Medulla oblongata (tissue), 1 donor: Measurements from ENCODE around the gene GRID1.

ENCODE experiments used
- DNase-seq: peaks from one replicate; pipeline ENCODE4 v3.0.0-alpha.2; 2015; ENCODE audit errors: extremely low spot score

GRID1 gene

GRCh38 chr10:86063341-86063740 lies 303.3 kb downstream of the GRID1 start:
- no peak for DNase-seq

- DNase-seq = no peak
These were observed 303.9 kb downstream of the GRID1 start for GRCh38 chr10:86062647-86063145.

DNA sequence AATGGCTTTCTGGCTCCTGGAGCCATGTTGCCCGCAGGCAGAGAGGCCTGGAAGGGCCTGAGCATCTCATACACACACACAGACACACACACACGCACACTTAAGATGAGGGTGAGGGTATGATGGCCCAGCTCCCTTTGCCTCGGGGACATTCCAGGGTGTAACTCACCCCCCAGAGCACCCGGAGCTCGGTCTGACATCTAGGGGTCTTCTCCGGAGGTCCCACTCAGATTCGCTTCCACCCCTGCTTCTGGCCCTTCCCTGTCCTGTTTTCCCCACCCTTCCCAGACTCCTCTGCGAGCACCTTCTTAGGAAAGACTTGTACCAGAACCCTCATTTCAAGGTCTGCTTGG lies 304.4 kb downstream of the GRID1 start:
- no peak for DNase-seq

GRCh38 chr10:86061278-86062197 lies 305.1 kb downstream of the GRID1 start:
- DNase-seq = no peak

DNA sequence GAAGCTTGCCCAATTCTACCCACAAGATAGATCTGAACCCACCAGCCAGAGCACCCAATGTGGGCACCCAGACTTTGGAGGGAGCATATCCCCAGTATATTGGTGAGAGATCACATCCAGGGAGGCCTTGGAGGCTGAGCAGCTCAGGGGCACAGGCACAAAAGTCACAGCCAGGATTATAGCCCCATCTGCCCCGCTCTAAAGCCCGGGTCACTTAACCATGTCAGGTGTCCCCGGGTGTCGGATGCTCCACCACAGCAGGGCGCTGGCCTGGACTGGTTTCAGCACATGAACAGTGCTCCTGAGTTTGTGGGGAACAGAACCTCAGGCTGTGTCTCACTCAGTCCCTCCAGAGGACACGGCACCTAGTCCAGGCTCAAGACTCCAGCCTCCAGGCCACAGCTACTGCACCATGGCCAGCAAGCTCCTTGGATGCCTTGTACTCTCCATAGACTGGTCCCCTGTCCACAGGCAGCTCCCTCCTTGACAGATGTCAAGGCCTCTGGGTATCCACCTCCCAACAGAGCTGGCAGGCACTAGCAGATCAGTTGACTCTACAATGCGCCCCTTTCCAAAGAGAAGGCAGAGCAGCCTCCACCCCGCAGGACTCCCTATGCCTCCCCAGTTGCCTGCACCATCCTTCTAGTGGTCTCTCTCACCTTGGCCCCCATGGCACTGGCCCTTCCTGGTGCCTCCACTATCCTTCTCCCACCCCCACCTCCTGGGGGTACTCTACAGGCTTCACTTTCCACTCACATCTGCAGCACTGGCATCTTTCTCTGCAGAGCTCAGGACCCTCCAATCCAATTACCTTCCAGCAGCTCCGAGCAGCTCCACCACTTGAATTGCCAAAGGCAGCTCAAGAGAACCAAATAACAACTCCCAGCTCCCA lies 306.0 kb downstream of the GRID1 start:
- no peak for DNase-seq

GRCh38 chr10:86059892-86060291 lies 306.7 kb downstream of the GRID1 start:
- no peak for DNase-seq

DNA sequence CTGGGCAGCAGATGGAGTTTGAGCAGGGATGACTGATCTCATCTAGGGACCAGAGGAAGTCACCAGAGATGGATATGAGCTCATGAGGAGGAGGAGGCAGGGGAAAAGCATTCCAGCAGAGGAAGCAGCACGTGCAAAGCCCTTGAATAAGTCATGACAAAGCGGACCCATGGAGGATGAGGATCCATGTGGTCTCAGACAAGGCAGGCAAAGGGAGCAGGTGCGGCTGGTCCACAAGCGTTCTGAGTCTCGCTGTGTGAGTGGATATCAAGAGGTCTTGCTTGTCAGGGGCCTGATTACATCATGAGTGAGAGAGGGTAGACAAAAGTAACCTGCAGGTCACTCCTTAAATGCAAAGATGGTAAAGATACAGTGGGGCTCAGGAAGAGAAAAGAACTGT lies 307.6 kb downstream of the GRID1 start:
- no peak for DNase-seq

- no peak for DNase-seq
These were observed 308.9 kb downstream of the GRID1 start for GRCh38 chr10:86057708-86058107.

GRCh38 chr10:86056672-86057071 lies 309.9 kb downstream of the GRID1 start:
- DNase-seq = no peak

DNA sequence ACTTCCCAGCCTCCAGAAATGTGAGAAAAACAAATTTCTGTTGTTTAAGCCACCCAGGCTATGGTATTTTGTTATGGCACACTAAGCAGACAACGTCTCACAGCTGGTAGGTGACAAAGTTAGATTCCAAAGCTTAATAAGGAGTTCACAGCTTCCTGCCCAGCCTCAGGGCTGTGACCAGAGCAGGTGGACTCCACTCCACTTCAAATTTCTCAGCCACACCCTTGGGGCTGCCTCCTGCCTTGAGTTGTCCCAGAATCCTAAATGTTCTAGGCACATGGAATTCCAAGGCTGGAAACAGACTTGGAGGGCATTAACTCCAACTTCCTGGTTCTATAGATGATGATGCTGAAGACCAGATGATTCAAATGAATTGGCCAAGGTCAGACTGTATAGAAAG lies 310.7 kb downstream of the GRID1 start:
- no peak for DNase-seq

GRCh38 chr10:86053675-86054074 lies 312.9 kb downstream of the GRID1 start:
- DNase-seq = no peak

DNA sequence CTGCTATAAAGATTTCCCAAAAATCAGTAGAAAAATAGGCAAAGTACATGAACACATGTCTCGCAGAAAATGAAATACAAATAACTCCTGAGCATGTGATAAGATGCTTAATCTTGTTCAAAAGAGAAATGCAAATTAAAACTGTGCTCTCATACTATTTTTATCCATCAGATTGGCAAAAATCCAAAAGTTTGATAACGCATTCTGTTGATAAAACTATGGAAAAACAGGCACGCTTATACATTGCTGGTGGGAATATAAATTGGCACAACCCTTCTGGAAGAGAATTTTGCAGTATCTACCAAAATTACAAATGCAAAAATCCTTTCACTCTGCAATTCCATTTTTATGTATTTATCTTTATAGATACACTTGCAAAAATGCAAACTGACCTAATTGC lies 315.0 kb downstream of the GRID1 start:
- DNase-seq = no peak

- DNase-seq = no peak
These were observed 317.2 kb downstream of the GRID1 start for GRCh38 chr10:86049442-86049841.

GRCh38 chr10:86048973-86049372 lies 317.6 kb downstream of the GRID1 start:
- DNase-seq = no peak

DNA sequence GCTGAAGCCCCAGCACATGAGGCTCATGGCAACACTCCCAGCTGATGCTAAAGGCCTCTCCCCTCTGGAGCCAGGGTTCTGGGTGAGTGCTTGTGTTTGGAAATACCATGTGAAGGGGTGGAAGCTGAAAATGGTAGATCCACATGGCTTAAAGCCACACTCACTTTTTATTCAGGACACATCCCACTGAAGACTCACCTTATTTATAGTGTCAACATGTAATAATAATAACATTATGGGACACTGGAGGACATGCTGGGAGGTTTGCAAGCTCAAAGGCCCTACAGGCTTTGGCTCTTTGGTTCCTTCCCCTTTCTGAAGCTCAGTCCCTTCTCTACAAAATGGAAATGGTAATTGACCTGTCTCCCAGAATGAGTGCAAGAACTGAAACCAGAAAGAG lies 318.0 kb downstream of the GRID1 start:
- DNase-seq = no peak

- DNase-seq = no peak
These were observed 319.0 kb downstream of the GRID1 start for GRCh38 chr10:86047588-86047987.

DNA sequence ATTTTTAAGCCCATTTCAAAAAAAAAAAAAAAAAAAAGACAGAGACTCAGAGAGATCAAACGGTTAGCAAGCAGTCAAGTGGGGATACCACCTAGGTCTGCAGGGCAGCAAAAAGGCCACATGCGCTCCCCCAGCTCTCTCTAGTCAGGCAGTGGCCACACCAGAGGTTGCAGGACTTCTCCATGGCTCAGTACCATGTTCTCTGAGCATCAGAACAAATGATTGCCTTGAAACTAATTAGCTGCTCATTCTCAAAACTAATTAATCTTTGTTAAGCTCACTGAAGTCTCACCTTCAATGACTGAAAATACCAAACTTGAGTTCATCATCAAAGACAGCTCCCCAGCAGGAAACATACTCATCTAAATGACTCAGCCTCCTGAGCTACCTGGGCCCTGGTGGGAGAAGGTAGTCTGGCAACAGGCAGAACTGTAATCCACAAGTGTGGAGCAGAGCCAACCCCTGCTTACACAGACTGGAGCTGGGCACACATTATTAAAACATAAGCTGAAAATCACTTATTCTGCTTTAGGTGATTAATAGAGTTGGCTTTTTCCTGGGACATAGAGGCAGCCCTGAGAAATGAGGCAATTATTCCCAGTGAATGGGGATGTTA lies 319.6 kb downstream of the GRID1 start:
- no peak for DNase-seq

DNA sequence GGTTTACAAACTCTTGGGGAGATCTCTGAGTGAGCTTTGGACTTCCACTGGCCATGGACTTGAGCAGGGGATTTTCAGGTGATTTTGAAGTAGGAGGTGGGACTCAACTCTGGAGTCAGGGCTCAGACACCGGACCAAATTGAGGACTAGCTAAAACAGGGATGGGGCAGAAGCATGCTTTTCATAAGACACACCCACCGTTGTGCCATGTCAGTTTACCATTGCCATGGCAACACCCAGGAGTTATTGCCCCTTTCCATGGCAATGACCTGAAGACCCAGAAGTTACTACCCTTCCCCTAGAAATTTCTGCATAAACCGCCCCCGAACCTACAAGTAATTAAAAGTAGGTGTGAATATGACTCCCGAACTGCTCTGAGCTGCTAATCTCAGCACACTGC lies 320.7 kb downstream of the GRID1 start:
- no peak for DNase-seq

- DNase-seq = no peak
These were observed 322.6 kb downstream of the GRID1 start for GRCh38 chr10:86044029-86044428.

GRCh38 chr10:86043236-86043635 lies 323.4 kb downstream of the GRID1 start:
- no peak for DNase-seq

- DNase-seq = no peak
These were observed 324.4 kb downstream of the GRID1 start for GRCh38 chr10:86042161-86042560.

GRCh38 chr10:86041116-86041515 lies 325.5 kb downstream of the GRID1 start:
- DNase-seq = no peak
